K562 (cell line): ENCODE measurements around the gene NEURL2. TPM values are rescaled to one million over a fixed set of nuclear protein-coding genes. Genes with fewer than 3 reads are reported as not detected.

Experiments used
- ATAC-seq: fragments of 200-7000 bp; cut with Tn5 transposase; 3 replicates; pipeline ENCODE4 v1.9.1; 2020; ENCODE audit warnings: moderate library complexity
- BruUV-seq: library from RNA; stranded (reverse); fragments of 400-500 nt; replicated peaks from 2 replicates; lab custom pipeline; 2021; lab: Mats Ljungman, UMichigan
- CTCF ChIA-PET: fragments of 300-600 bp; formaldehyde crosslinking; extraction: SDS; loops from one replicate; lab custom pipeline; 2021; ENCODE audit warnings: low intra/inter-chr PET ratio; lab: Yijun Ruan, JAX
- POLR2A ChIA-PET: fragments of 300-600, 350-650 bp; sonication (Branson Sonifier 250); formaldehyde crosslinking; extraction: SDS; loops from one replicate; lab custom pipeline; 2021; ENCODE audit warnings: antibody characterized with exemption, inconsistent platforms; lab: Yijun Ruan, JAX
- DNase-seq, 4 experiments: peaks; one replicate each; pipeline versions ENCODE4 v3.0.0 to v3.0.0-alpha.2; 2011 to 2018; ENCODE audit warnings: low spot score in 3 of 4, mixed read lengths in 3 of 4; ENCODE audit errors: extremely low read depth in 1 of 4
- FAIRE-seq: peaks from 2 replicates; lab custom pipeline; 2011; peaks lifted over from hg19 to GRCh38; lab: Jason Lieb, UNC
- H2AFZ ChIP-seq: 2 replicates; pipeline ENCODE4 v1.6.0; 2011; ENCODE audit warnings: low read depth, low read length, control low read depth, inconsistent platforms
- H3K27ac ChIP-seq: fragments of 200-600 bp; 3 replicates; pipeline ENCODE4 v1.8.0; 2011; ENCODE audit warnings: low read depth, mild to moderate bottlenecking, control low read depth, inconsistent platforms, low read length, moderate library complexity, mixed read lengths; ENCODE audit errors: extremely low read depth
- H3K27me3 ChIP-seq, 2 experiments: fragments of 300-600 bp in 1 of 2; 2 replicates in 1 of 2; 3 replicates in 1 of 2; pipeline versions ENCODE4 v1.6.0 to v1.8.0; 2011; ENCODE audit warnings: inconsistent platforms in 2 of 2, low read length in 2 of 2, mild to moderate bottlenecking in 1 of 2, mixed read lengths in 1 of 2, moderate library complexity in 1 of 2; ENCODE audit not compliant: control insufficient read depth in 2 of 2, insufficient read depth in 2 of 2
- H3K36me3 ChIP-seq: fragments of 300-600 bp; 3 replicates; pipeline ENCODE4 v1.8.0; 2011; ENCODE audit warnings: mild to moderate bottlenecking, low read length, inconsistent platforms; ENCODE audit not compliant: control insufficient read depth, insufficient read depth
- H3K4me1 ChIP-seq, 2 experiments: fragments of 200-600 bp in 1 of 2; replicated peaks in 1 of 2; 2 replicates in 1 of 2; 3 replicates in 1 of 2; pipeline versions ENCODE4 v1.5.1 to v1.8.0; 2011; ENCODE audit warnings: inconsistent platforms in 2 of 2, low read length in 2 of 2, mild to moderate bottlenecking in 1 of 2, mixed read lengths in 1 of 2, moderate library complexity in 1 of 2; ENCODE audit not compliant: control insufficient read depth in 2 of 2, insufficient read depth in 2 of 2
- H3K4me2 ChIP-seq: 2 replicates; pipeline ENCODE4 v1.6.1; 2011; ENCODE audit warnings: low read length, control low read depth, inconsistent platforms, mixed read lengths; ENCODE audit not compliant: insufficient read depth
- H3K4me3 ChIP-seq: fragments of 200-600 bp; sonication (generic), shearing (Covaris generic); 2 replicates; pipeline ENCODE4 v1.5.1; 2016; ENCODE audit warnings: control low read depth, inconsistent platforms
- H3K79me2 ChIP-seq: fragments of 200-600 bp; 3 replicates; pipeline ENCODE4 v1.8.0; 2011; ENCODE audit warnings: low read length, inconsistent platforms; ENCODE audit not compliant: control insufficient read depth, insufficient read depth
- H3K9ac ChIP-seq, 2 experiments: 2 replicates each; pipeline versions ENCODE4 v1.6.0 to v1.6.1; 2011; ENCODE audit warnings: low read depth in 2 of 2, low read length in 2 of 2, control low read depth in 1 of 2, inconsistent platforms in 1 of 2, mild to moderate bottlenecking in 1 of 2, mixed read lengths in 1 of 2; ENCODE audit not compliant: insufficient read depth in 1 of 2
- H3K9me1 ChIP-seq: one replicate; pipeline ENCODE4 v1.6.0; 2011; ENCODE audit warnings: inconsistent platforms, mild to moderate bottlenecking, low read length, moderate library complexity; ENCODE audit not compliant: control insufficient read depth, insufficient read depth
- H3K9me3 ChIP-seq: replicated peaks from 2 replicates; pipeline ENCODE4 v1.5.1; 2011; ENCODE audit warnings: low read depth, low read length, inconsistent platforms; ENCODE audit not compliant: control insufficient read depth, insufficient read depth
- H4K20me1 ChIP-seq: replicated peaks from 2 replicates; pipeline ENCODE4 v1.6.1; 2011; ENCODE audit warnings: low read length, inconsistent platforms, mixed read lengths; ENCODE audit not compliant: control insufficient read depth, insufficient read depth
- ATF3 ChIP-seq, 2 experiments: fragments of 450-650 bp in 1 of 2; sonication (generic) in 1 of 2; formaldehyde crosslinking in 1 of 2; IDR thresholded peaks in 1 of 2; conservative IDR thresholded peaks in 1 of 2; 2 replicates each; pipeline versions ENCODE4 v1.6.1 to v1.8.1; 2016 to 2023; ENCODE audit warnings: mild to moderate bottlenecking in 2 of 2, moderate library complexity in 2 of 2, inconsistent platforms in 1 of 2, missing genetic modification reagents in 1 of 2
- BRF2 ChIP-seq: IDR thresholded peaks from 3 replicates; pipeline ENCODE4 v1.6.1; 2011; ENCODE audit warnings: borderline replicate concordance, mild to moderate bottlenecking; ENCODE audit not compliant: insufficient read length, insufficient read depth
- ETV6 ChIP-seq, 3 experiments: fragments of 150-350 bp in 1 of 3; sonication (generic) in 1 of 3; formaldehyde crosslinking in 1 of 3; IDR thresholded peaks; 2 replicates each; pipeline versions ENCODE4 v1.6.1 to v1.8.0; 2014 to 2022; ENCODE audit warnings: borderline replicate concordance in 2 of 3, low read depth in 2 of 3, antibody characterized with exemption in 1 of 3, low read length in 1 of 3, mild to moderate bottlenecking in 1 of 3, missing genetic modification reagents in 1 of 3
- IRF9 ChIP-seq: fragments of 450-650 bp; IDR thresholded peaks from 2 replicates; pipeline ENCODE4 v1.6.1; 2016; ENCODE audit warnings: missing biosample characterization, missing genetic modification characterization
- KDM2B ChIP-seq: fragments of 250-450 bp; sonication (Bioruptor Pico); IDR thresholded peaks from 2 replicates; pipeline ENCODE4 v1.8.0; 2021; ENCODE audit warnings: mild to moderate bottlenecking, moderate library complexity
- SRSF1 ChIP-seq: fragments of 200-400 bp; formaldehyde crosslinking; IDR thresholded peaks from 2 replicates; pipeline ENCODE4 v1.6.1; 2017; ENCODE audit warnings: mild to moderate bottlenecking, low read depth, low read length, moderate library complexity
- TAF9B ChIP-seq: fragments of 450-650 bp; IDR thresholded peaks from 2 replicates; pipeline ENCODE4 v1.6.1; 2018; ENCODE audit warnings: mild to moderate bottlenecking; ENCODE audit not compliant: partially characterized antibody
- TBP ChIP-seq: optimal IDR thresholded peaks from 2 replicates; pipeline ENCODE3; 2011; ENCODE audit warnings: low read depth, low read length, improper control_type of control experiment
- ZFP36 ChIP-seq: fragments of 150-350 bp; IDR thresholded peaks from 2 replicates; pipeline ENCODE4 v1.6.1; 2018; ENCODE audit warnings: low read length, low read depth; ENCODE audit not compliant: partially characterized antibody
- ZNF444 ChIP-seq: fragments of 250-450 bp; sonication (Bioruptor Pico); IDR thresholded peaks from 2 replicates; pipeline ENCODE4 v1.4.0; 2020; ENCODE audit warnings: mild to moderate bottlenecking, moderate library complexity
- ZNF644 ChIP-seq: fragments of 200-800 bp; sonication (Bioruptor generic); IDR thresholded peaks from 2 replicates; pipeline ENCODE4 v1.6.1; 2016; ENCODE audit warnings: low read depth, missing genetic modification characterization, missing compliant biosample characterization
- ZNF668 ChIP-seq: fragments of 250-450 bp; sonication (Bioruptor Pico); IDR thresholded peaks from 2 replicates; pipeline ENCODE4 v1.8.0; 2022; ENCODE audit warnings: mild to moderate bottlenecking, inconsistent platforms
- ZNF717 ChIP-seq: fragments of 250-450 bp; sonication (Bioruptor Pico); IDR thresholded peaks from 2 replicates; pipeline ENCODE4 v1.5.0; 2021
- in situ Hi-C: fragments of 300-500 bp; cut with MboI; formaldehyde crosslinking; loops from 4 replicates; pipeline ENCODE4 v1.15.0; 2018; ENCODE audit warnings: inconsistent platforms, mixed read lengths
- intact Hi-C: fragments of 100-400 bp; cut with micrococcal nuclease; formaldehyde crosslinking; loops from 2 replicates; pipeline ENCODE4 v1.14.2; 2022
- polyA plus RNA-seq, 8 experiments: library from polyadenylated mRNA; depleted of rRNA in 4 of 8; stranded (reverse) in 5 of 8; unstranded in 3 of 8; fragments of >200 nt; fragmentation: Nextera tagmentation in 2 of 8; fragmentation: Illumina TruSeq in 1 of 8; extraction: Ambion mirVana in 2 of 8; extraction: Trizol in 1 of 8; gene quantifications; 2 replicates each; pipeline versions ENCODE4 v1.2.1 to v1.2.3, GENCODE V29; 2011 to 2014; ENCODE audit warnings: inconsistent platforms in 1 of 8, missing spikeins in 1 of 8
- total RNA-seq, 7 experiments: library from RNA; depleted of rRNA in 6 of 7; stranded (reverse); fragments of >200 nt in 6 of 7; fragmentation: Illumina TruSeq in 2 of 7; extraction: Trizol in 2 of 7; gene quantifications; 2 replicates each; pipeline versions ENCODE4 v1.2.1 to v1.2.3, GENCODE V29; 2011 to 2021; ENCODE audit warnings: low replicate concordance in 1 of 7

Gene NEURL2
- total and polyA plus RNA-seq, 9 of the 15 experiments (the other 6 are each of a cell fraction or from before 2014, with no cell fraction given) = 0.22 to 1.9 (median 0.50) TPM; not detected in 1

- ChIA-PET CTCF (no interaction called here), POLR2A (interaction anchor here (0.6 to 1.5 kb wide), 4 partner anchors 10 to 105 kb away, joined by 3 read pairs; partner anchors contain the start of gene ZSWIM1)
- Histone ChIP-seq H3K79me2 (no peaks in the 10 kb centered on the region), H3K9me3 (no peaks in the 10 kb centered on the region), H3K4me2 (no peak overlapping the region), H3K4me1 (no peaks in the 10 kb centered on the region; a peak in 1 of 5 replicates), H3K4me3 (no peak overlapping the region), H3K9me1 (no peaks in the 10 kb centered on the region), H3K27me3 (no peaks in the 10 kb centered on the region), H3K36me3 (no peaks in the 10 kb centered on the region; the same call in 2 of the 3 replicates), H4K20me1 (no peaks in the 10 kb centered on the region), H2AFZ (no peak overlapping the region), H3K9ac (no peak overlapping the region), H3K27ac (no peak overlapping the region)
- no peak for TF ChIP-seq KDM2B (CRISPR knock-in tag)
- TF ChIP-seq ZNF668 = no peak
- no peak for TF ChIP-seq ZNF644
- TF ChIP-seq ZNF717 (CRISPR knock-in tag) = no peak
- TF ChIP-seq IRF9 = no peak
- no peak for TF ChIP-seq TAF9B
- no peak for TF ChIP-seq ZFP36
- no peak for TF ChIP-seq SRSF1
- no peak for TF ChIP-seq ZNF444 (CRISPR knock-in tag)
- no peak for TF ChIP-seq ATF3 (IDR thresholded peaks at IDR 0.05)
- TF ChIP-seq ATF3 (CRISPR knock-in tag; conservative IDR thresholded peaks at IDR 0.05) = no peak
- no peak for TF ChIP-seq ETV6 (IDR thresholded peaks at IDR 0.05; ENCODE audit: borderline replicate concordance in 1 of 2, low read depth in 2 of 2, low read length in 1 of 2)
- no peak for TF ChIP-seq ETV6 (CRISPR knock-in tag; IDR thresholded peaks at IDR 0.05; ENCODE audit: borderline replicate concordance)
- TF ChIP-seq BRF2 = no peak
- no peak for TF ChIP-seq TBP
- FAIRE-seq (peak; percentile 42), ATAC-seq (no peak), DNase-seq (no peak)
- no TSS peak for BruUV-seq
- intact Hi-C loops (no loop called here), in situ Hi-C loops (no loop called here)
Observed at GRCh38 chr20:45867819-45868176, 23.2 kb downstream of the NEURL2 start.
